ENCODE data around the gene CCDC158. TPM values are rescaled to one million over a fixed set of nuclear protein-coding genes. Genes with fewer than 3 reads are reported as not detected.
"Not testable (repeated sequence)": the region's sequence is repeated elsewhere in the genome, so short reads cannot be mapped to it uniquely, and the experiment has no call there.

The CCDC158 gene
- total RNA-seq, 1 experiment from 2014 or later, result not detected

- in situ Hi-C loops (cut with HindIII; ENCODE audit: low sequenced_read_pairs), result no loop called here
- no peak for DNase-seq (ENCODE audit: low spot score)
Observed at GRCh38 chr4:76434901-76435527, 14.1 kb upstream of the CCDC158 start, which contains the start of gene SHROOM3. Gene SHROOM3 (plus strand): TSS chr4:76435229. CDS start chr4:76436053, 824 bp downstream.

- in situ Hi-C loops (cut with HindIII; ENCODE audit: low sequenced_read_pairs), result no loop called here
- peak; percentile 61 for DNase-seq (ENCODE audit: low spot score)
Observed at GRCh38 chr4:76430519-76431388, 9.8 kb upstream of the CCDC158 start.

- in situ Hi-C loops (cut with HindIII; ENCODE audit: low sequenced_read_pairs), result no loop called here
- no peak for DNase-seq (ENCODE audit: low spot score)
Observed at GRCh38 chr4:76429636-76430035, 8.7 kb upstream of the CCDC158 start.

GRCh38 chr4:76426272-76426671 lies 5.3 kb upstream of the CCDC158 start:
- in situ Hi-C loops (cut with HindIII; ENCODE audit: low sequenced_read_pairs), result no loop called here
- no peak for DNase-seq (ENCODE audit: low spot score)

- DNase-seq (ENCODE audit: low spot score), result not testable (repeated sequence)
Observed at GRCh38 chr4:76423159-76423558, 2.2 kb upstream of the CCDC158 start.

GRCh38 chr4:76420188-76420761 lies 666 bp downstream of the CCDC158 start:
- peak; percentile 8 for DNase-seq (ENCODE audit: low spot score)
- in situ Hi-C loops (cut with HindIII; ENCODE audit: low sequenced_read_pairs), result no loop called here

More at GRCh38 chr4:76423159-76423558, 2.2 kb upstream of the CCDC158 start:
- in situ Hi-C loops (cut with HindIII; ENCODE audit: low sequenced_read_pairs), result not testable (repeated sequence)

GRCh38 chr4:76410636-76411035 lies 10.3 kb downstream of the CCDC158 start:
- in situ Hi-C loops (cut with HindIII; ENCODE audit: low sequenced_read_pairs), result no loop called here

GRCh38 chr4:76407440-76408119 lies 13.4 kb downstream of the CCDC158 start:
- in situ Hi-C loops (cut with HindIII; ENCODE audit: low sequenced_read_pairs), result no loop called here
- no peak for DNase-seq (ENCODE audit: low spot score)

More at GRCh38 chr4:76410636-76411035, 10.3 kb downstream of the CCDC158 start:
- DNase-seq (ENCODE audit: low spot score), result no peak

- in situ Hi-C loops (cut with HindIII; ENCODE audit: low sequenced_read_pairs), result no loop called here
- no peak for DNase-seq (ENCODE audit: low spot score)
Observed at GRCh38 chr4:76406081-76406480, 14.9 kb downstream of the CCDC158 start.

- in situ Hi-C loops (cut with HindIII; ENCODE audit: low sequenced_read_pairs), result no loop called here
- DNase-seq (ENCODE audit: low spot score), result no peak
Observed at GRCh38 chr4:76401654-76402053, 19.3 kb downstream of the CCDC158 start.

- in situ Hi-C loops (cut with HindIII; ENCODE audit: low sequenced_read_pairs), result no loop called here
- no peak for DNase-seq (ENCODE audit: low spot score)
Observed at GRCh38 chr4:76388160-76388908, 32.6 kb downstream of the CCDC158 start.

GRCh38 chr4:76386566-76387305 lies 34.2 kb downstream of the CCDC158 start:
- DNase-seq (ENCODE audit: low spot score), result no peak
- in situ Hi-C loops (cut with HindIII; ENCODE audit: low sequenced_read_pairs), result no loop called here

- in situ Hi-C loops (cut with HindIII; ENCODE audit: low sequenced_read_pairs), result no loop called here
- DNase-seq (ENCODE audit: low spot score), result no peak
Observed at GRCh38 chr4:76385974-76386373, 35.0 kb downstream of the CCDC158 start.

- no peak for DNase-seq (ENCODE audit: low spot score)
- in situ Hi-C loops (cut with HindIII; ENCODE audit: low sequenced_read_pairs), result no loop called here
Observed at GRCh38 chr4:76384052-76384451, 36.9 kb downstream of the CCDC158 start.

GRCh38 chr4:76383001-76383400 lies 37.9 kb downstream of the CCDC158 start:
- in situ Hi-C loops (cut with HindIII; ENCODE audit: low sequenced_read_pairs), result no loop called here
- DNase-seq (ENCODE audit: low spot score), result no peak

- DNase-seq (ENCODE audit: low spot score), result no peak
- in situ Hi-C loops (cut with HindIII; ENCODE audit: low sequenced_read_pairs), result no loop called here
Observed at GRCh38 chr4:76381986-76382385, 39.0 kb downstream of the CCDC158 start.

GRCh38 chr4:76380561-76380960 lies 40.4 kb downstream of the CCDC158 start:
- in situ Hi-C loops (cut with HindIII; ENCODE audit: low sequenced_read_pairs), result no loop called here
- no peak for DNase-seq (ENCODE audit: low spot score)

- in situ Hi-C loops (cut with HindIII; ENCODE audit: low sequenced_read_pairs), result no loop called here
- no peak for DNase-seq (ENCODE audit: low spot score)
Observed at GRCh38 chr4:76377911-76378310, 43.0 kb downstream of the CCDC158 start.

Data from G401 (cell line).